HG02973 (cell line): ENCODE measurements around the gene PLPP3.
"Not testable (repeated sequence)": the region's sequence is repeated elsewhere in the genome, so short reads cannot be mapped to it uniquely, and the experiment has no call there.

ENCODE experiments used
- ATAC-seq: cut with Tn5 transposase; IDR thresholded peaks from one replicate; pipeline ENCODE4 v1.9.1; 2021; ENCODE audit warnings: moderate library complexity; ENCODE audit not compliant: unreplicated experiment

The PLPP3 gene

DNA sequence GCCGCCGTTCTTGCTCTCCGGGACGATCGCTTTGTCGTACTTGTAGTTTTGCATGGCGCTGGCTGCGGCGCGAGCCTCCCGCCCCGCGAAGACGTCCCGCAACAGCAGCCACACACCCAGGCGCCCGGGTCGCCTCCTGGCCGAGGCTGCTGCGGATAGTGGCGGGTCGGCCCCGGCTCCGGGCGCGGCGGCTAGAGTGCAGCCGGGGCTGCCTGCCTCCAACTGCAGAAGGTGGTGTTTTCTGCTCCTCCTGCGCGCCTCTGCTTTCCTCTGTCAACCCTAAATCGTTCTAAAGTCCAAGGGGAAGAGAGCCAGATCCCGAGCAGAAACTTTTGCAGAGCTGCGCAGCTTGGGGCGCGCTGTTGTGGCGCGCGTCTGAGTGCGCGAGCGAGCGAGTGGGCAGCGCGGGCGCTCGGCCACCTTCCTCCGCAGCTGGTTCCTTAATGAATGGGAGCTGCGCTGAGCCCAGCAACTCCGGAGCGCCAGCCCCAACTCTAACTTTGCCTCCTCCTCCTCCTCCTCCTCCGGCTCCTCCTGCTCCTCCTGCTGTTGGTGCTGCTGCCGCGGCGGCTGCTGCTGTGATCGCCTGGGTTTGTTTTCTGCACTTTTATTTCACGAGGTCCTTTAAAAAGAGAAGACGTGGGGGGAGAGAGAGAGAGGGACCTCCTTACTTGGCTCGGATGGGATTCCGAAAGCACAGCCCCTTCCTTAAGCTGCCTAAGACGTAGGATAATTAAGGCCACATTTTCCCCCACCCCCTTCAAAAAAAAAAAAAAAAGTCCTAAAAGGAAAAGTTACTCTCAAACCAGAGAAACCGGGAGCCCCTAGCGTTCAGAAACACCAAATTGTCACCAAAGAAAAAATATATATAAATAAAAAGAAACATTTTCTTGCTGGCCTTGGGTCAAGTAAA lies at the start of gene PLPP3:
PLPP3 (minus strand) TSS at position 601 of the 913 bp plus-strand sequence; CDS start at position 54, 547 bp downstream.
- no peak for ATAC-seq

DNA sequence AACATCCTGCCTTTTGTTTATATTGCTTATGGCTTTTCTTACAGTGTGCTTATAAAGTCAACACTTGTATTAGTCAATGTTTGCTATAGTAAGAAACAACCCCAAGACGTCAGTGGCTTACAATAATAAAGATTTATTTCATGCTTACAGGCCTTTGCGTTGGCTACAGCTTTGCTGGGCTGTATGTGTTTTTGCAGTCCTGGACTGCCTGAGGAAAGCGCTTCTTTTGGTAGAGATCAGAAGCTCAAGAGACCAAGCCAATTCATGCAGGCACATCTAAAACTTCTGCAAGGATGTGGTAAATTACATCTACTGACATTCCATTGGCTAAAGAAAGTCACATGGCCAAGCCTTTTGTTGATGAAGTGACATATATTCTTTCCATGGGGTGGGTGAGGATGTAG lies 48.3 kb upstream of the PLPP3 start:
- no peak for ATAC-seq

DNA sequence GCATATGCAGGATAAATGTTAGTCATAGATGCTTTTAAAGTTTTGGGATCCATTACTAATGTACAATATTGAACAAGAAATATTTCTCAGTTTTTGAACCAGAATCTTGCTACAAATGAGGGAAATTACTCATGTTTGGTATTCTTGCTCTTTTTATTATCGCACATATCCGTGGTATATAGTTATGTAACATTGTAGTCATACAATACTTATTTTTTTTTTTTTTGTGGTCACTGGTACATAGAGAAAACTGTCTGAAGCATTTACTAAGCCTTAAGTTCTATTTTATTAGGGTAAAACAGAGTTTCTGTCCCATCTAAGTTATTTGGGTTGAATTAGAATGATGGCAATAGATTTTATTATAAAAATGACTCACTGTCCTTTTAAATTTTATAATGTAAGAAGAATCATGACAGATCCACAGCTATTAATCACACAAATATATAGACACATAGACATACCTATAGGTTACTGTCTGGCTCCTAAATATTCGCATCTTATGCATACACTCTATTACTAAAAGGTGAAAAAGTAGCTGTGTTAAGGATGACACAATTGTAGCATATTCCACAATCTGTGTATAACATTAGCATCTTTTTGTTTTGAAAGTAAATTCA lies 47.8 kb upstream of the PLPP3 start:
- no peak for ATAC-seq

DNA sequence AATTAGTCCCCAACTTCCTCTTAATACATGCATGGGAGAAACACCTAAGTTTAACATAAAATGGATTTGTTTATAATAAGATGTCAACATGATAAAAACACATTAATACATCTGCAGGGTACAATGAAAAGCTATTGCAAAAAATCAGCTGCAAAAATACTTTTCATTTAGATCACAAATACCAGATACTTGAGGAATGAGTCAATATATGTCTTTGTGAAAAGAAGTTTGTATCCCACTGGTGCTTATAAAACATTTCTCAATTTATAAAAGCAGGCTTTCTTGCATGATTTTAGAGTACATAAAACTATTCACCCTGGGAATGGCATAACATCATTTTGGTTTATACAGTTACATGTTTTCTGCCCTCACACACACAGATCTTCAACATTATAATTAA lies 47.2 kb upstream of the PLPP3 start:
- ATAC-seq, result no peak

DNA sequence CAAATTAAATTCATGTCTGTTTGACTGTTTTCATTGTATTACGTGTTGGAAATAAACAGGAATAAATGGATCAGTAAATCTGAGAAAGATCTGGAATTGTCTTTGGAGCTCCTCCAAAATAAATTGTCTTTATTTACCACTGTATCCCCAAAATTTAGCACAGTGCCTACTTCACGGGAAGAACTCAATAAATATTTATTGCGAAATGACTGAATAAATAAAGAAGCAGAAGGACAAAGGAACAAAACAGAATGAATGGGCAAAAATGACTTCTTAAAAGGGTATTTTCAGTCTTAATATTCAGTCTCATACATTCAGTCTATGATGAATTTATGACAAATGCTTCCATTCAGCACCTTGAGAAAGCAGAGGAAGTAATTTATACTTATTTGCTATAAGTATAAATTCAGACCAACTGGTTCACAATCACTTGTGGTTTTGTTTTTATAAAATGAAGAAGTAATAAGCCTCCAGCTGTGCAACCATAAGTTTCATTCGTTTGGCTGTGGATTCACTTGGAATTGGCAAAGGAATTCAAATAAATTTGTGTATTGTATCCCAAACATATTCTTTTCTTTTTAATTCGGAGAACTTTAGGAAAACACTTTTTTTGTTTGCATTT lies 46.6 kb upstream of the PLPP3 start:
- ATAC-seq, result no peak

DNA sequence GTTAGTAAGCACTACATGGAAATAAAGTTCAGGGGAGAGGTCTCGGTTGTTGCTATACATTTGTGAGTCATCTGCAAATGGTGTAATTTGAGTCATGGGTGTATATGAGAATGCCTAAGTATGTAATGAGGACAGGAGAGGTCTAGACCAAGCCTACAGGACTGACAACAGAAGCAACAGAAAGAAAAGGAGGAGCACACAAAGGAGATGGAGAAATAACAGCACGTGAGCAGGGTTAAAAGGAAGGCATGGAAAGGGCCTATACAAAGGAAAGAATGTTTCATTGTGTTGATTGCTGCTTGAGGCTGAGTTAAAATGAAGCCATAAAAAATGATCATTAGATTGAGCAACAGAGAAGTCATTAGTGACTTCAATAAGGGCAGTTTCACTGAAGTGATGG lies 37.8 kb upstream of the PLPP3 start:
- ATAC-seq, result no peak

DNA sequence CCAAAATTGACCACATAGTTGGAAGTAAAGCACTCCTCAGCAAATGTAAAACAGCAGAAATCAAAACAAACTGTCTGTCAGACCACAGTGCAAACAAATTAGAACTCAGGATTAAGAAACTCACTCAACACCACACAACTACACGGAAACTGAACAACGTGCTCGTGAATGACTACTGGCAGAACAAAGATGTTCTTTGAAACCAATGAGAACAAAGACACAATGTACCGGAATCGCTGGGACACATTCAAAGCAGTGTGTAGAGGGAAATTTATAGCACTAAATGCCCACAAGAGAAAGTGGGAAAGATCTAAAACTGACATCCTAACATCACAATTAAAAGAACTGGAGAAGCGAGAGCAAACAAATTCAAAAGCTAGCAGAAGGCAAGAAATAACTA lies 31.4 kb upstream of the PLPP3 start:
- ATAC-seq, result not testable (repeated sequence)

DNA sequence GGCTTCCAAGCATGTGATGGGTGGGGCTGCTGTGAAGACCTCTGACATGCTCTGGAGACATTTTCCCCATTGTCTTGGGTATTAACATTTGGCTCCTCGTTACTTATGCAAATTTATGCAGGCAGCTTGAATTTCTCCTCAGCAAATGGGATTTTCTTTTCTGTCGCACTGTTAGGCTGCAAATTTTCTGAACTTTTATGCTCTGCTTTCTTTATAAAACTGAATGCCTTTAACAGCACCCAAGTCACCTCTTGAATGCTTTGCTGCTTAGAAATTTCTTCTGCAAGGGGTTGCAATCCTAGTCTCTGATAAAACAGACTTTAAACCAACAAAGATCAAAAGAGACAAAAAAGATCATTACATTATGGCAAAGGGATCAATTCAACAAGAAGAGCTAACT lies 30.7 kb upstream of the PLPP3 start:
- ATAC-seq, result not testable (repeated sequence)

DNA sequence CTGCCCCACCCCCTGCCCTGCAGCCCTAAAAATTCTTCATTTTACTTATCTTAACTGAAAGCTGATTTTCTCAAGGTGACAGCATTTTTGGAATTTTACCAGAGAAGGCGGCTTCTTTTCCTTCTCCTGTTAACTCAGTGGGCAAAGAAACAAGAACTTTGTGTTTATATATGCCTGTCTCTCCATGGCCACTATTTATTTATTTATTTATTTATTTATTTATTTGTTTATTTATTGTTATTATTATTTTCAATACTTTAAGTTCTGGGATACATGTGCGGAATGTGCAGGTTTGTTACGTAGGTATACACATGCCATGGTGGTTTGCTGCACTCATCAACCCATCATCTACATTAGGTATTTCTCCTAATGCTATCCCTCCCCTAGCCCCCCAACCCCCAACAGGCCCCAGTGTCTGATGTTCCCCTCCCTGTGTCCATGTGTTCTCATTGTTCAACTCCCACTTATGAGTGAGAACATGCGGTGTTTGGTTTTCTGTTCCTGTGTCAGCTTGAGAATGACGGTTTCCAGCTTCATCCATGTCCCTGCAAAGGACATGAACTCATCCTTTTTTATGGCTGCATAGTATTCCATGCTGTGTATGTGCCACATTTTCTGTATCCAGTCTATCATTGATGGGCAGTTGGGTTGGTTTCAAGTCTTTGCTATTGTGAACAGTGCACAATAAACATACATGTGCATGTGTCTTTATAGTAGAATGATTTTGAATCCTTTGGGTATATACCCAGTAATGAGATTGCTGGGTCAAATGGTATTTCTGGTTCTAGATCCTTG lies 16.2 kb upstream of the PLPP3 start:
- not testable (repeated sequence) for ATAC-seq

DNA sequence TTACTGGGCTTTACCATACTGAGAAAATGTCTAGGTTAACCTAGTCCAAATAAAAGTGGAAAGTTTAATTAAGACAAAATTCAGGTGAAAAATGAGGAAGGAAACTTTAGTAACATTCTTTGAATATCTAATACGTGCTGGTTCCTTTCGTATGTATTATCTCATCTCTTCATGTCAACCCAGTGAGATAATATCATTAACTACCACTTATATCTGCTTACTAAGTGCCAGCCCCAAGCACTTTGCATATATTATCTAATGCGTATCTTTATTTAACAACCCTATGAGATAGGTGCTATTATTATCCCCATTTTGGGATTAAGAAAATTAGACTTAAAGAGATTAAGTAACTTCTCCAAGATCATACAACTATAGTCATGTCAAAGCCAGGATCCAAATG lies 12.5 kb upstream of the PLPP3 start:
- ATAC-seq, result no peak

DNA sequence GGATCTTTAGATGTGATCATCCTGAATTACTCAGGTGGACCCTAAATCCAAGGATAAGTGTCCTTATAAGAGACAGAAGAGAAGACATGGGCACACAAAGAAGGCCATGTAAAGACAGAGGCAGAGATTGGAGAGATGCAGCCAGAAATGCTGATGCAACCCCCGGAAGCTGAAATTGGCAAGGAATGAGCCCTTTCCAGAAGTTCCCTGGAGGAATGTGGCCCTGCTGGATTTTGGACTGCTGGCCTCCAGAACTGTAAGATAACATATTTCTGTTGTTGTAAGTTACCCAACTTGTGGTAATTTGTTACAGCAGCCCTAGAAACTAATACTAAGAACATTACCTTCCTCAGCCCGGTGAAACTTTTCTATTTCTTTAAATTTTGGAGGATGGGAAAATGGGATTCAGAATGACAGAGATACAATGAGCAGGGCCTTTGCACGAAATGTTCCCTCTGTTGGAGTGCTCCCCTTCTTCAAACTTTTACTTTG lies 11.2 kb upstream of the PLPP3 start:
- ATAC-seq, result no peak

DNA sequence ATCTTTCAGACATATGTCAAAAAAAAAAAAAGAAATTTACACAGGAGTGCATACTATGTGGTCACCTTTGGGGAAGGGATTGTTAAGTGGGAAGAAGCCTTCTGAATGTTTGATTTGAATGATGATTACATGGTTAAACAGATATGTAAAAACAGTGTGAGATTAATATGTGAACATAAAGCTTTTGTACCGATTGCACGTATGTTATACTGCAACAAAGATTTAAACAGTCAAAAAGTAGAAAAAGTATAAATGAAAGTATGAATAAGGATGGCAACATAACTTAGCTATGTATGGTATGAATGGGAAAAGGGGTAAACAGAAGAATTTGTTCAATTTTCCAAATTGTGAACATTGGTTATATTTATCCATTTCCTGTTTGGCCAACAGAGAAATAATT lies 10.0 kb upstream of the PLPP3 start:
- ATAC-seq, result no peak

DNA sequence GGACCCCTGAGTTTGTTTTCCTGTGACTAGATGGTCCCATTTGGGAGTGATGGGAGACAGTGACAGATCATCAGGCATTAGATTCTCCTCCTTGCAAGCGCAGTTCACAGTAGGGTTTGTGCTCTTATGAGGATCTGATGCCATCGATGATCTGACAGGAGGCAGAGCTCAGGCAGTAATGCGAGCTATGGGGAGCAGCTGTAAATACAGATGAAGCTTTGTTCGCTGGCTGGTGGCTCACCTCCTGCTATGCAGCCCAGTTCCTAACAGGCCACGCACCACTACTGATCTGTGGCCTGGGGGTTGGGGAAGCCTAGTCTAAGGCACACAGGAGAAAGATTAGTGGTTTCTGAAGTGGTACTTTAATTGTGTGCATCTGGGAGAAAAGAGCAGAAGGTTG lies 7.1 kb upstream of the PLPP3 start:
- ATAC-seq, result no peak

DNA sequence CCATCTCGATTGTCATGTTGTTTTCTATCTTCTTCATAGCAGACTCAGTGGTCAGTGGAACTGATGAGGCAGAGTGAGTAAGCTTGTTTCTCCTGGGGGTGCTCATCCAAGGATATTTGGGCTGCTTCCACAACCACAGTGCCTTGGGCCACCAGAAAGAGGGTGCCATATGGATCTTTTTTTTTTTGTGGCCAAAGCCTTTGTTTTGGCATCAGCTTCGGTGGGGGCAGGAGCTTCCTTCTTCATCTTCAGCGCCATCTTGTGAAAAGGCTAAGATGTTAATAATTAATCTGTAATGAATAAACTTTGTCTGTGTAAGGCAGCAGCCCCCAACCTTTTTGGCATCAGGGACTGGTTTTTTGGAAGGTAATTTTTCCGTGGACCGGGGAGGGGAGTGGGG lies 6.6 kb upstream of the PLPP3 start:
- ATAC-seq, result no peak

DNA sequence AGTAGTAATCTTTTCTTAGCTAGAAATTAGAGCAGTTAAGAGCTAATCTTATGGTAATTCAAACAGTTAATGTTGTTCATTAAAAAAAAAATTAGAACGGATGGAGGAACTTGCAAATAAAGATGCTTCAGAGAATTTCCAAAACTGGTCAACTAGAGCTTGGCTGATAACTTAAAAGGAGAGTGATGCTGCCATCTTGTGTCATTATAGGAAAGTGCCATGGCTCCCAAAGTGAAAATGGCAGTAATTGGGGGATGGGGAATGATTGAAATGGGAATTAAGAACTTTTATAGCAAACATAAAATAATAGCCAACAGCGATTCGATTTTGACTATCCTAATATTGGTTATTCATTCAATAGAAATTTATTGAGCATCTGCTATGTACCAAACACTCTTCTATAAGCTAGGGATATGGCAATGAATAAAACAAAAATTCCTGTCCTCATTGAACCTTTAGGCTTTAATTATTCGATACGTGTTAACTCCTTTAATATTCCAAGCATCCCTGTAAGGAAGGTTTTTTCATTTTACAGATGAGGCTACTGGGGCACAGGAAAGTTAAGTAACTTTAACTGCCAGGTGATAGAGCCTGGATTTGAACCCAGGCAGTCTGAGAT lies 5.7 kb upstream of the PLPP3 start:
- ATAC-seq, result no peak

DNA sequence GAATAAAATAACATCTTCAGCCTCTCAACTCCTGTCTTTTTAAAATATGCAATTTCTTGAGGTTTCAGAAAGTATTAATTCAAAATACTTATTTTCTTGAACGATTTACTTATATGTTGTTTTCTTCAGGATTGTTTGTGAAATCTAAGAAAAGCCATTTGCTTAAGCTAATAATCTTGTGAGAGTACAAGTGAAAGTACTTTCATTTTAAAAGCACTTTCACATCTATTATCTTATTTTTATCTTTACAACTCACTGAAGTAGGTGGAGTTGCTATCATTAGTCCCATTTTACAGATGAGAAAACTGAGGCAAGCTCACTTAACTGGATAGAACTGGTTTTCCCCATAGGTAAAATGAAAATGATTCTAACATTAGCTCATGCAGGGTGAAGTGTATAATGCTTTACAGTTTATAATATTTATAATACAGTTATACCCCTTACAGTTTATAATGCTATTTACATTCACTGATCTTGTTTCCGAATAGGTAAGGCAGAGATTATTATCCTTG lies 4.7 kb upstream of the PLPP3 start:
- no peak for ATAC-seq

DNA sequence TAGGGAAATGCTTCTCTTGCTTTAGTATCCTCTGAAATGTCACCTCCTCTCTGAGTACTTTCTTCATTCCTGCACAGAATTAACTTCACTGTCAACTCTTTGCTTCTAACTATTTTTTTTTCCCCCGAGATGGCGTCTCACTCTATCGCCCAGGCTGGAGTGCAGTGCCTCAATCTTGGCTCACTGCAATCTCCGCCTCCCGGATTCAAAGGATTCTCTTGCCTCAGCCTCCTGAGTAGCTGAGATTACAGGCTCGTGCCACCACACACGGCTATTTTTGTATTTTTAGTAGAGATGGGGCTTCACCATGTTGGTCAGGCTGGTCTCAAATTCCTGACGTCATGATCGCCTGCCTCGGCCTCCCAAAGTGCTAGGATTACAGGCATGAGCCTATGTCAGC lies 1.4 kb upstream of the PLPP3 start:
- ATAC-seq, result no peak

DNA sequence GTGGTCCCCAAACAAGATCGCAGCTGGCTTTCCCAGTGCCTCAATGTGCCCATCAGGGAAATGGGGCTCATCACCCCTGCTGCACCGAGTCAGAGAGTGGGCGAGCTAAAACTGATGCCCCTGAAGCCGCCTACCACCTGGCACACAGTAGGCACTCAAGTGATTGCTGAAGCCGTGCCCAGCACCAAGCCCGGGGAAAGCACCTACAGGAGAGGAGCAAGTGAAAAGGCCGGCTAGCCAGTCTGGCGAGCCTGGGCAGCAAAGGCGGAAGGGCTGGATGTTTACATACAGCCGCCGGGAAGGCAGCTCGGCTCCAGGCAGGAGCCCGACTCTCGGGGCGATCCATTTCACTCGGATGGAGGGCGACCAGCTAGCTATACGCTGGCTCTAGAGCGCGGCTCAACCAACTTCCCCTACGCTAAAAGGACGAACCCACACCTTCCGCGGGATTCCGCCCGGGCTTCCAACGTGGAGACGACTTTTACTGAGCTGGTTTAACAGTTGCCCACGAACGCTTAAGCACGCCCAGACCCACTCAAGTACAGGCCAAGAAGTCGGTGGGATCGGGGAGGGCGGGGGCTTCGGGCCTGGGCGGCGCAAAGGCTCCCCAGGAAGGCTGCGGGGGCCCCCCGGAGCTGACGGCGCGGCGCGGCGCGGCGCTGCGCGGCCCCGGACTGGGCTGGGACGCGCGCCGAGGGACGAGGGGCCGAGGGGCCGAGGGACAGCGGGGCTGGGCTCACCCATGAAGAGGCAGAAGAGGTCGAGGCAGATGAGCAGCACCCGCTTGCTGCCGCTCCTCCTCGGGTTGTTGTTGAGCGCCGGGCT lies 1.0 kb downstream of the PLPP3 start:
- ATAC-seq, result no peak

DNA sequence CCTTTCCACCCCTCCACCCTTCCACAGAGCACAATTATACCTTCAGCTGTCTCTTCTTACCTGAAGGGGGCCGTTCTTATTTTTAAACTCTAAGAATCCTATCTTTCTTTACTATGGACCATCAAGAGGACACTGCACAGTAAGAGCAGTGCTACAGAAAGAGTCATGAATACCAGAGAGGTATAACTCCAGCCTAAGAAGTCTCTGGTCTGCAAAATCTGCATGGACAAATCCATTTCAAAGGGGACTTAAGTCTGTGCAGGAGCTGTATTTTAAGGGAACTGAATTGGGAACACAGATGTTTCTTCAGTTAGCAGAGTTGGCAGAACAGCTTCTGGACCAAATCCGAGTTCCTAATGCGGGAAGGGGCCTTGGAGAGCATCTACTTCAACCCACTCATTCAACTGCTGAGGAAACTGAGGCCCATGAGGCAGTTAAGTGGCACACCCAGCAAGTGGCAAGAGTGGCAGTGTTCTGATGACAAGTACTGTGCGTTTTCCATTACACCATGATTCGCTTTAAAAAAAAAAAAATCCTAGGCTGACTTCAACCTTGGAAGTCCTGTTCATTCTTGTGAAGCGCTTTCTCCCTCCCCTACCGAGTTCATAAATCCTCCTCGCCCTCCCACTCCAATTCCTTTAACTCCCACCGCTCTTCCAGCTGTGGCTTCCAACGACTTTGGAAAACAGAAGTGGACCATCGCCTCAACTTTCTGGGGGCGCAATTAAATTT lies 1.8 kb downstream of the PLPP3 start:
- no peak for ATAC-seq
